Tibial artery (tissue), 4 donors: ENCODE results near the gene CFAP119.

Source experiments
- DNase-seq, 2 donors: peaks; one replicate each; pipeline ENCODE4 v3.0.0-alpha.2; 2019
- H3K27ac ChIP-seq, 2 donors: fragments of 200-600 bp; sonication (generic) in 1 of 2; 1 replicate in 1 of 2; 2 replicates in 1 of 2; pipeline ENCODE4 v1.5.1; 2018 to 2019; ENCODE audit warnings: mild to moderate bottlenecking in 1 of 2
- H3K27me3 ChIP-seq, 2 donors: fragments of 200-600 bp; sonication (generic) in 1 of 2; one replicate each; pipeline versions ENCODE4 v1.5.1 to v1.6.0; 2016 to 2019
- H3K36me3 ChIP-seq, 3 donors: fragments of 200-600 bp; sonication (generic) in 2 of 3; one replicate each; pipeline ENCODE4 v1.5.1; 2016 to 2019; ENCODE audit warnings: mild to moderate bottlenecking in 2 of 3
- H3K4me1 ChIP-seq, 4 donors: fragments of 200-600 bp; sonication (generic) in 2 of 4; 1 replicate in 3 of 4; 2 replicates in 1 of 4; pipeline ENCODE4 v1.5.1; 2016 to 2019
- H3K4me3 ChIP-seq, 2 donors: fragments of 200-600 bp; sonication (generic) in 1 of 2; 1 replicate in 1 of 2; 2 replicates in 1 of 2; pipeline ENCODE4 v1.5.1; 2018 to 2019; ENCODE audit warnings: mild to moderate bottlenecking in 2 of 2
- H3K9me3 ChIP-seq, 3 donors: fragments of 200-600 bp; sonication (generic) in 1 of 3; one replicate each; pipeline ENCODE4 v1.5.1; 2016 to 2019
- intact Hi-C: fragments of 100-400 bp; cut with DNase I; formaldehyde crosslinking; loops from one replicate; pipeline ENCODE4 v1.15.0; 2023; ENCODE audit warnings: low total_unique reads
- TF ChIP-seq, protein P1 (sequence below), 2 experiments: fragments of 200-600 bp in 1 of 2; fragments of 450-650 bp in 1 of 2; IDR thresholded peaks; one replicate each; pipeline ENCODE4 v1.5.1; 2017 to 2019; ENCODE audit warnings: antibody characterized with exemption in 2 of 2, mild to moderate bottlenecking in 1 of 2, moderate library complexity in 1 of 2

Gene CFAP119

DNA sequence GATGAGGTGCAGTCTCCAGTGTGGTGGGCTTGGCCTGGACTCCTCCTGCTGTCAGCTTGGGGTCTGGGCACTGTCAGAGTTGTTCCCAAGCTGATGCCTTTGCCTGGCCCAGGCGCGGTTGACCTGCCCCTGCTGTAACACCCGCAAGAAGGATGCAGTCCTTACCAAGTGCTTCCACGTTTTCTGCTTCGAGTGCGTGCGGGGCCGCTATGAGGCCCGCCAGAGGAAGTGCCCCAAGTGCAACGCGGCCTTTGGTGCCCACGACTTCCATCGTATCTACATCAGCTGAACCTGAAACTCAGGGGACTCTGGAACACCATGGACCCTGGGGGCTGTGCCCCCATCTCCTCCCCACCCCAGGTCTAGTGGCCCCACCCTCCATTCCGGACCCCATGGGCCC is 12.0 kb upstream of the CFAP119 start:
- no peak for DNase-seq
- no peaks in the 10 kb centered on the region for H3K27me3 ChIP-seq
- no peak overlapping the region for H3K4me3 ChIP-seq
- peaks cover 48 to 57% (median 50%) of the 10 kb centered on the region in 3 donors for H3K36me3 ChIP-seq
- intact Hi-C loops = no loop called here
- H3K27ac ChIP-seq = no peak overlapping the region
- no peaks in the 10 kb centered on the region for H3K9me3 ChIP-seq
- peaks cover 0 to 28% (median 14%) of the 10 kb centered on the region in 4 donors for H3K4me1 ChIP-seq
- TF ChIP-seq, protein P1, sequence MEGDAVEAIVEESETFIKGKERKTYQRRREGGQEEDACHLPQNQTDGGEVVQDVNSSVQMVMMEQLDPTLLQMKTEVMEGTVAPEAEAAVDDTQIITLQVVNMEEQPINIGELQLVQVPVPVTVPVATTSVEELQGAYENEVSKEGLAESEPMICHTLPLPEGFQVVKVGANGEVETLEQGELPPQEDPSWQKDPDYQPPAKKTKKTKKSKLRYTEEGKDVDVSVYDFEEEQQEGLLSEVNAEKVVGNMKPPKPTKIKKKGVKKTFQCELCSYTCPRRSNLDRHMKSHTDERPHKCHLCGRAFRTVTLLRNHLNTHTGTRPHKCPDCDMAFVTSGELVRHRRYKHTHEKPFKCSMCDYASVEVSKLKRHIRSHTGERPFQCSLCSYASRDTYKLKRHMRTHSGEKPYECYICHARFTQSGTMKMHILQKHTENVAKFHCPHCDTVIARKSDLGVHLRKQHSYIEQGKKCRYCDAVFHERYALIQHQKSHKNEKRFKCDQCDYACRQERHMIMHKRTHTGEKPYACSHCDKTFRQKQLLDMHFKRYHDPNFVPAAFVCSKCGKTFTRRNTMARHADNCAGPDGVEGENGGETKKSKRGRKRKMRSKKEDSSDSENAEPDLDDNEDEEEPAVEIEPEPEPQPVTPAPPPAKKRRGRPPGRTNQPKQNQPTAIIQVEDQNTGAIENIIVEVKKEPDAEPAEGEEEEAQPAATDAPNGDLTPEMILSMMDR (IDR thresholded peaks at IDR 0.05) = no peak

DNA sequence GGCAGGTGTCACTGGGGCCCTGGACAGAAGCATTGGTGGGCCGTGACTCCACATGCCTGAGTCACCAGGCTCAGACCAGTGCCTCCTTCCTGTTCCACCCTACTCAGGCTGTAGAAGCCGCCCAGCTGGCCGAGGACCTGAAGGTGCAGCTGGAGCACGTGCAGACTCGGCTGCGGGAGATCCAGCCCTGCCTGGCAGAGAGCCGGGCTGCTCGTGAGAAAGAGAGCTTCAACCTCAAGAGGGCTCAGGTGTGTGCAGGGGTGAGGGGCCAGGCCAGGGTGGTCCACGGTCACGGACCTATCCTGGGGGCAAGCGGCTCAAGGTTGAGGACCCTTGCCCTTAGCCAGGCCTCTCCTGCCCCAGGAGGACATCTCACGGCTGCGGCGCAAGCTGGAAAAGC is 9.9 kb upstream of the CFAP119 start:
- Histone ChIP-seq H3K27ac (no peak overlapping the region), H3K36me3 (peaks cover 68 to 78% (median 69%) of the 10 kb centered on the region in 3 donors), H3K9me3 (no peaks in the 10 kb centered on the region), H3K4me1 (peaks cover 0 to 23% (median 13%) of the 10 kb centered on the region in 4 donors), H3K4me3 (no peak overlapping the region), H3K27me3 (no peaks in the 10 kb centered on the region)
- no peak for DNase-seq
- intact Hi-C loops = loop anchor here (2.0 kb wide), 1 partner anchor 73 kb away; no protein-coding TSS in a partner anchor
- TF ChIP-seq, protein P1 (IDR thresholded peaks at IDR 0.05) = no peak

- Histone ChIP-seq H3K27ac (no peak overlapping the region), H3K36me3 (peaks cover 90 to 100% (median 91%) of the 10 kb centered on the region in 3 donors), H3K4me3 (no peak overlapping the region), H3K9me3 (no peaks in the 10 kb centered on the region), H3K27me3 (no peaks in the 10 kb centered on the region), H3K4me1 (peaks cover 0 to 9% (median 2%) of the 10 kb centered on the region in 4 donors)
- no peak for DNase-seq
- intact Hi-C loops = loop anchor here (2.0 kb wide), 1 partner anchor 75 kb away; no protein-coding TSS in a partner anchor
- TF ChIP-seq, protein P1 (IDR thresholded peaks at IDR 0.05) = no peak
Measured at GRCh38 chr16:30769379-30770089, 7.7 kb upstream of the CFAP119 start.

- H3K27ac ChIP-seq = no peak overlapping the region
- TF ChIP-seq, protein P1 (IDR thresholded peaks at IDR 0.05) = no peak
Measured at GRCh38 chr16:30768583-30769181, 6.8 kb upstream of the CFAP119 start.

GRCh38 chr16:30767767-30768465 is 6.1 kb upstream of the CFAP119 start:
- Histone ChIP-seq H3K9me3 (no peaks in the 10 kb centered on the region), H3K36me3 (peaks cover 90 to 97% (median 95%) of the 10 kb centered on the region in 3 donors), H3K4me3 (no peak overlapping the region), H3K27ac (no peak overlapping the region), H3K4me1 (peaks cover 0 to 20% (median 14%) of the 10 kb centered on the region in 4 donors), H3K27me3 (no peaks in the 10 kb centered on the region)
- DNase-seq = no peak
- intact Hi-C loops = no loop called here
- TF ChIP-seq, protein P1 (IDR thresholded peaks at IDR 0.05) = no peak

More at GRCh38 chr16:30768583-30769181, 6.8 kb upstream of the CFAP119 start:
- no peaks in the 10 kb centered on the region for H3K27me3 ChIP-seq
- H3K4me3 ChIP-seq = no peak overlapping the region
- no peak for DNase-seq
- peaks cover 0 to 12% (median 6%) of the 10 kb centered on the region in 4 donors for H3K4me1 ChIP-seq
- intact Hi-C loops = no loop called here
- H3K9me3 ChIP-seq = no peaks in the 10 kb centered on the region
- H3K36me3 ChIP-seq = peaks cover 95 to 100% (median 96%) of the 10 kb centered on the region in 3 donors
